Retinal pigment epithelial cell (primary cell): ENCODE data around the gene VMAC.

Experiments used
- DNase-seq: peaks from one replicate; pipeline ENCODE4 v3.0.0-alpha.2; 2010; ENCODE audit warnings: low read depth
- H3K4me3 ChIP-seq: 2 replicates; pipeline ENCODE4 v1.5.1; 2011; ENCODE audit warnings: mild to moderate bottlenecking, low read length, control low read depth, moderate library complexity
- CTCF ChIP-seq: conservative IDR thresholded peaks from 2 replicates; pipeline ENCODE4 v1.5.1; 2011; ENCODE audit warnings: low read depth, low read length, control low read depth, inconsistent platforms

VMAC gene

GRCh38 chr19:5926641-5927440 lies 22.2 kb downstream of the VMAC start:
- TF ChIP-seq CTCF: no peak
- H3K4me3 ChIP-seq: no peak overlapping the region
- DNase-seq: no peak

- DNase-seq: no peak
- no peak overlapping the region for H3K4me3 ChIP-seq
- TF ChIP-seq CTCF: no peak
Observed at GRCh38 chr19:5927441-5927821, 22.8 kb downstream of the VMAC start.

- no peak overlapping the region for H3K4me3 ChIP-seq
- DNase-seq: no peak
- TF ChIP-seq CTCF: no peak
Observed at GRCh38 chr19:5929179-5929578, 24.5 kb downstream of the VMAC start.

- no peak for TF ChIP-seq CTCF
- no peak overlapping the region for H3K4me3 ChIP-seq
- DNase-seq: no peak
Observed at GRCh38 chr19:5929625-5930024, 25.0 kb downstream of the VMAC start.

GRCh38 chr19:5931251-5931650 lies 26.6 kb downstream of the VMAC start:
- TF ChIP-seq CTCF: no peak
- no peak for DNase-seq
- no peak overlapping the region for H3K4me3 ChIP-seq

GRCh38 chr19:5932146-5932545 lies 27.5 kb downstream of the VMAC start:
- H3K4me3 ChIP-seq: no peak overlapping the region
- no peak for TF ChIP-seq CTCF
- DNase-seq: no peak

- TF ChIP-seq CTCF: no peak
- no peak overlapping the region for H3K4me3 ChIP-seq
- DNase-seq: no peak
Observed at GRCh38 chr19:5932609-5933262, 28.1 kb downstream of the VMAC start.
